T-cell (primary cell): ENCODE data around the gene ALG3. TPM values are rescaled to one million over a fixed set of nuclear protein-coding genes. Genes with fewer than 3 reads are reported as not detected.

ENCODE experiments used
- ATAC-seq, 4 experiments: fragments of 200-7000 bp in 3 of 4; fragments of 150-1000 bp in 1 of 4; cut with Tn5 transposase; replicated peaks in 1 of 4; 1 replicate in 3 of 4; 2 replicates in 1 of 4; pipeline ENCODE4 v1.10.0; 2021; ENCODE audit warnings: moderate library complexity in 3 of 4, mild to moderate bottlenecking in 2 of 4, moderate number of reproducible peaks in 1 of 4
- CTCF ChIA-PET, 2 donors: fragments of 300-600 bp; sonication (Branson Sonifier 250); formaldehyde crosslinking; loops; one replicate each; lab custom pipeline; 2022; ENCODE audit warnings: antibody characterized with exemption in 2 of 2; lab: Charles Lee
- POLR2A ChIA-PET, 2 donors: fragments of 300-600 bp; sonication (Branson Sonifier 250); formaldehyde crosslinking; loops; one replicate each; lab custom pipeline; 2022; ENCODE audit warnings: antibody characterized with exemption in 2 of 2; lab: Charles Lee
- DNase-seq, 35 experiments: peaks; one replicate each; pipeline versions ENCODE4 v3.0.0 to v3.0.0-alpha.2; 2013 to 2023
- H3K27ac ChIP-seq: one replicate; pipeline ENCODE4 v1.5.1; 2013; ENCODE audit warnings: low read length
- H3K27me3 ChIP-seq, 2 experiments: replicated peaks in 1 of 2; 1 replicate in 1 of 2; 2 replicates in 1 of 2; pipeline versions ENCODE4 v1.6.1 to v1.7.0; 2013; ENCODE audit warnings: low read length in 1 of 2, mixed read lengths in 1 of 2; ENCODE audit not compliant: control insufficient read depth in 2 of 2, insufficient read depth in 2 of 2; ENCODE audit errors: extremely low read depth in 1 of 2
- H3K36me3 ChIP-seq, 2 donors: 1 replicate in 1 of 2; 2 replicates in 1 of 2; pipeline versions ENCODE4 v1.6.1 to v1.7.0; 2013; ENCODE audit warnings: low read length in 1 of 2; ENCODE audit not compliant: control insufficient read depth in 2 of 2, insufficient read depth in 1 of 2; ENCODE audit errors: extremely low read depth in 1 of 2
- H3K4me1 ChIP-seq, 2 experiments: 1 replicate in 1 of 2; 2 replicates in 1 of 2; pipeline versions ENCODE4 v1.6.1 to v1.7.0; 2013; ENCODE audit warnings: low read length in 2 of 2, mixed read lengths in 1 of 2; ENCODE audit not compliant: insufficient read depth in 2 of 2, control insufficient read depth in 1 of 2; ENCODE audit errors: extremely low read depth in 1 of 2
- H3K4me3 ChIP-seq, 2 donors: 1 replicate in 1 of 2; 2 replicates in 1 of 2; pipeline versions ENCODE4 v1.5.1 to v1.7.0; 2013; ENCODE audit warnings: mild to moderate bottlenecking in 2 of 2, low read length in 1 of 2, moderate library complexity in 1 of 2; ENCODE audit not compliant: control insufficient read depth in 1 of 2; ENCODE audit errors: extremely low read depth in 1 of 2
- H3K9me3 ChIP-seq: 2 replicates; pipeline ENCODE4 v1.7.0; 2013
- H3K27ac Mint-ChIP-seq, 2 donors: one replicate each; pipeline ENCODE4 v1.8.0; 2020 to 2021; ENCODE audit warnings: mild to moderate bottlenecking in 2 of 2, mixed read lengths in 2 of 2
- H3K27me3 Mint-ChIP-seq, 2 donors: one replicate each; pipeline ENCODE4 v1.8.0; 2021 to 2022; ENCODE audit warnings: mixed read lengths in 2 of 2
- H3K36me3 Mint-ChIP-seq: one replicate; pipeline ENCODE4 v1.8.0; 2021; ENCODE audit warnings: mixed read lengths
- H3K4me1 Mint-ChIP-seq, 3 donors: one replicate each; pipeline ENCODE4 v1.8.0; 2020 to 2022; ENCODE audit warnings: mixed read lengths in 3 of 3, mild to moderate bottlenecking in 1 of 3
- H3K4me3 Mint-ChIP-seq, 3 donors: one replicate each; pipeline ENCODE4 v1.8.0; 2020 to 2022; ENCODE audit warnings: mild to moderate bottlenecking in 3 of 3, mixed read lengths in 3 of 3, moderate library complexity in 3 of 3
- H3K9me3 Mint-ChIP-seq, 3 donors: one replicate each; pipeline ENCODE4 v1.8.0; 2020 to 2022; ENCODE audit warnings: mixed read lengths in 3 of 3
- WGBS: methylation state at CpG from one replicate; pipeline ENCODE4 v1.1.5; 2013; ENCODE audit warnings: missing lambda C conversion rate; ENCODE audit not compliant: insufficient coverage; 5-methylcytosine and 5-hydroxymethylcytosine counted together
- total RNA-seq, 35 experiments: library from RNA in 6 of 35; stranded (reverse) in 6 of 35; fragments of 120-200 nt in 1 of 35; gene quantifications; one replicate each; pipeline versions ENCODE4 v1.2.1 to v1.2.4 and lab custom pipeline; 2013 to 2026

Gene ALG3
- total RNA-seq, 5 donors from 2014 or later (not counting 1 experiment from before 2014, with no cell fraction given): 18.7 to 43.1 (median 39.9) TPM

DNA sequence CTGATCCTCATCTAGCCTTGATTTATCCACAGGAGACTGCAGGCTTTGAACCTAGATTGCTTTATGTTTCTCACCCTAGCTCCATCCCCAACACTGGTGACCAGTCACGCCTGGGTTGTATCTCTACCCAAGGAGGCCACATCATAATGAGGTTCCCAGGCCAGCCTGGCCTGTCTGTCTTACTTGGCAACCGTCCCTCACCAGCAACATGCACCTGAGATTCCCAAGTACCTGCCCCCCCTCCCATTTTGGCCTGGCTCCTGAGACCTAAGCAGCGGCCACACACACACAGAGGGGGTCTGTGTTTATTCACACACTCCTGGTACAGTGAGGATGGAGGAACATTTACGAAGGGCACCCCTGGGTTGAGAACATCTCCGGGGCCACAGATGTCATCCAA is 10.2 kb upstream of the ALG3 start:
- peaks cover 11 to 21% of the 10 kb centered on the region in 2 donors for H3K27me3 Mint-ChIP-seq
- ATAC-seq: no peak
- no peaks in the 10 kb centered on the region for H3K9me3 Mint-ChIP-seq
- H3K36me3 ChIP-seq: no peaks in the 10 kb centered on the region
- peak overlapping the region; percentile 34 to 71 (median 66) for H3K4me3 Mint-ChIP-seq
- POLR2A ChIA-PET: no interaction called here
- H3K4me1 ChIP-seq: peaks cover 19 to 31% of the 10 kb centered on the region in 2 experiments
- no peak overlapping the region for H3K27ac Mint-ChIP-seq
- H3K4me1 Mint-ChIP-seq: peaks cover 18 to 28% (median 25%) of the 10 kb centered on the region in 3 donors
- no peaks in the 10 kb centered on the region for H3K36me3 Mint-ChIP-seq
- no peak for DNase-seq
- no peak overlapping the region for H3K4me3 ChIP-seq
- H3K27me3 ChIP-seq: peaks cover 2 to 47% of the 10 kb centered on the region in 2 experiments
- H3K9me3 ChIP-seq: no peaks in the 10 kb centered on the region
- CTCF ChIA-PET: interaction anchor here in 1 of 2 donors (0.8 kb wide), 1 partner anchor 9 kb away, joined by 3 read pairs; the partner anchor contains the start of gene EEF1AKMT4
- H3K27ac ChIP-seq: no peak overlapping the region
- 93% methylated on average over 4 of the region's 5 CpGs for WGBS

- H3K4me3 ChIP-seq: no peak overlapping the region
- peaks cover 2 to 31% of the 10 kb centered on the region in 2 experiments for H3K27me3 ChIP-seq
- WGBS: 92% methylated on average over 13 of the region's 23 CpGs
- H3K4me3 Mint-ChIP-seq: no peak overlapping the region
- no peaks in the 10 kb centered on the region for H3K36me3 Mint-ChIP-seq
- peaks cover 6 to 12% of the 10 kb centered on the region in 2 donors for H3K27me3 Mint-ChIP-seq
- no peak overlapping the region for H3K27ac ChIP-seq
- H3K9me3 ChIP-seq: no peaks in the 10 kb centered on the region
- H3K4me1 Mint-ChIP-seq: peaks cover 14 to 21% (median 19%) of the 10 kb centered on the region in 3 donors
- POLR2A ChIA-PET: interaction anchor here in 1 of 2 donors (0.8 kb wide), 1 partner anchor 16 kb away, joined by 4 read pairs; no protein-coding TSS in a partner anchor
- no peaks in the 10 kb centered on the region for H3K9me3 Mint-ChIP-seq
- H3K27ac Mint-ChIP-seq: no peak overlapping the region
- peaks cover 14 to 23% of the 10 kb centered on the region in 2 experiments for H3K4me1 ChIP-seq
- no peaks in the 10 kb centered on the region for H3K36me3 ChIP-seq
- no peak for DNase-seq
- CTCF ChIA-PET: interaction anchor here (1.0 to 1.1 kb wide), 2 partner anchors 33 to 71 kb away, joined by 3 to 8 read pairs; no protein-coding TSS in a partner anchor
- no peak for ATAC-seq
Measured at GRCh38 chr3:184257083-184257915, 8.5 kb upstream of the ALG3 start.

DNA sequence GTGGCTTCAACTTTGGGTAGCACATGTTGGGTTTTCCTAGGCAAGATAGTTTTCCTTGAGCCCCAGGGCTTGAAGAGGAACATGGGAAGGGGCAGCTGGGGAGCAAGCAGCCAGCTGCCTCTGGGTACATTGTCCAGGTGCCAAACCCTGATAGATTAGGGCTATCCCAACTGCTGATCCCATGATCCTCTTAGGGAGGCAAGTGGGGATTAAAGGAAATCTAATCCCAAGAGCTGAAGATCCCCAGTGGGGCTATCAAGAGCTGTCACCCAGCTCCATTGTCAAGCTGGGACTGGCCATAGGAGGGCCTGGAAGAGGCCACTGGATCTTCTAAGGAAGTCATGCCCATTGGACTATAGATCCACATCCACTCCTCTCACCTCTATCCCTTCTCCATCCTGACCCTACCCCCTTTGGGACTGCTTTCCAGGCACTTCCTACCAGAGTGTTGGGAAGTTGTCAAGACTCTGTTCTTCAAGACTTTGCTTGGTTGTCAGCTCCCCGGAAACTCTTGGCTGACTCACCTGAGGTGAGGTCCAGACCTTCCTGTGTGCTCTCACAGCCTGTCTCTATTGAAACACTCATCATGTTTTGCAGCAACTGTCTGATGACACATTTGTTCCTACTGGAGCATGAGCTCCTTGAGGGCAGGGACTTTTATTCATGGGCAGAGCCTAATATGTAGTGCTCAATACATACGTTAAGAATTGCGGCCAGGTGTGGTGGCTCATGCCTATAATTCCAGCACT is 6.7 kb upstream of the ALG3 start:
- no peaks in the 10 kb centered on the region for H3K36me3 ChIP-seq
- no peak overlapping the region for H3K4me3 Mint-ChIP-seq
- no peaks in the 10 kb centered on the region for H3K9me3 Mint-ChIP-seq
- 86% methylated on average over 3 of the region's 3 CpGs for WGBS
- DNase-seq (no peak), ATAC-seq (no peak)
- peaks cover 2 to 16% of the 10 kb centered on the region in 2 experiments for H3K27me3 ChIP-seq
- ChIA-PET CTCF (interaction anchor here (0.5 to 0.7 kb wide), 2 partner anchors 78 to 79 kb away, joined by 3 to 4 read pairs; no protein-coding TSS in a partner anchor), POLR2A (no interaction called here)
- peaks cover 6 to 11% (median 9%) of the 10 kb centered on the region in 3 donors for H3K4me1 Mint-ChIP-seq
- H3K36me3 Mint-ChIP-seq: no peaks in the 10 kb centered on the region
- H3K4me1 ChIP-seq: peaks cover 4 to 8% of the 10 kb centered on the region in 2 experiments
- H3K27ac Mint-ChIP-seq: no peak overlapping the region
- no peak overlapping the region for H3K27ac ChIP-seq
- no peaks in the 10 kb centered on the region for H3K9me3 ChIP-seq
- H3K27me3 Mint-ChIP-seq: peaks cover 0 to 3% of the 10 kb centered on the region in 2 donors
- no peak overlapping the region for H3K4me3 ChIP-seq

- no peaks in the 10 kb centered on the region for H3K9me3 ChIP-seq
- Mint-ChIP-seq H3K4me1 (peaks cover 9 to 18% (median 15%) of the 10 kb centered on the region in 3 donors), H3K36me3 (peaks cover 6% of the 10 kb centered on the region), H3K9me3 (no peaks in the 10 kb centered on the region), H3K27ac (peak overlapping the region; percentile 67 to 97), H3K4me3 (peak overlapping the region; percentile 93 to 99 (median 95)), H3K27me3 (no peaks in the 10 kb centered on the region)
- H3K27ac ChIP-seq: peak overlapping the region; percentile 16
- CTCF ChIA-PET: interaction anchor here (0.6 to 1.7 kb wide), 17 partner anchors 8 to 355 kb away, joined by 3 to 14 read pairs (median 3); partner anchors contain the start of genes VWA5B2 (in 2 of the 2) and ABCF3 (in 1 of the 2)
- WGBS: 1% methylated on average over 14 of the region's 20 CpGs
- H3K4me1 ChIP-seq: peaks cover 12 to 27% of the 10 kb centered on the region in 2 experiments
- ATAC-seq: peak; percentile 64 to 66 (median 66)
- POLR2A ChIA-PET: no interaction called here
- DNase-seq: peak; percentile 63 to 93 (median 82)
- H3K27me3 ChIP-seq: no peaks in the 10 kb centered on the region
- peak overlapping the region; percentile 69 to 99 for H3K4me3 ChIP-seq
- peaks cover 0 to 8% of the 10 kb centered on the region in 2 donors for H3K36me3 ChIP-seq
Measured at GRCh38 chr3:184250167-184250828, 1.5 kb upstream of the ALG3 start.

GRCh38 chr3:184249412-184250166 is 827 bp upstream of the ALG3 start, which contains the start of gene EEF1AKMT4:
Gene EEF1AKMT4, plus strand, starts transcription at chr3:184249672. Its CDS starts 23 bp downstream, at chr3:184249695.
- POLR2A ChIA-PET: no interaction called here
- Mint-ChIP-seq H3K4me3 (peak within 1 kb of the TSS; percentile 93 to 99 (median 95)), H3K36me3 (peaks cover 13% of the 10 kb centered on the region), H3K27me3 (no peaks in the 10 kb centered on the region), H3K9me3 (no peaks in the 10 kb centered on the region), H3K27ac (peak within 1 kb of the TSS; percentile 97 to 98), H3K4me1 (peaks cover 9 to 23% (median 15%) of the 10 kb centered on the region in 3 donors)
- WGBS: under 1% methylated on average over 53 of the region's 54 CpGs
- ATAC-seq (peak; percentile 87 to 91 (median 90)), DNase-seq (peak; percentile 83 to 98 (median 94))
- Histone ChIP-seq H3K4me1 (peaks cover 12 to 27% of the 10 kb centered on the region in 2 experiments), H3K4me3 (peak within 1 kb of the TSS; percentile 69 to 99), H3K27me3 (no peaks in the 10 kb centered on the region), H3K36me3 (peaks cover 0 to 15% of the 10 kb centered on the region in 2 donors), H3K9me3 (no peaks in the 10 kb centered on the region), H3K27ac (peak within 1 kb of the TSS; percentile 73)
- CTCF ChIA-PET: interaction anchor here (0.6 to 1.7 kb wide), 19 partner anchors 9 to 354 kb away, joined by 3 to 14 read pairs (median 4); partner anchors contain the start of genes VWA5B2 (in 2 of the 2) and ABCF3 (in 1 of the 2)
